ENCODE data around the gene DLL1.

DLL1 gene

GRCh38 chr6:170291271-170292110 is 613 bp upstream of the DLL1 start:
- Histone ChIP-seq H3K4me2 (ENCODE audit: insufficient read depth, low read length, poor library complexity, severe bottlenecking) (peak overlapping the region; percentile 96), H3K14ac (ENCODE audit: low read length) (peak overlapping the region; percentile 49), H2BK5ac (ENCODE audit: low read length) (peak overlapping the region; percentile 95), H3K9ac (ENCODE audit: low read depth, low read length, poor library complexity) (peak overlapping the region; percentile 88), H2AK5ac (ENCODE audit: low read depth, low read length) (peak overlapping the region; percentile 65), H3K18ac (ENCODE audit: low read length) (peak overlapping the region; percentile 97), H2AFZ (ENCODE audit: low read length) (peak overlapping the region; percentile 95), H2BK12ac (ENCODE audit: low read length) (peak overlapping the region; percentile 64), H3K27ac (replicated peaks; ENCODE audit: low read length) (peak overlapping the region; percentile 97), H3K4me3 (ENCODE audit: low read length in 2 of 2) (peak overlapping the region; percentile 80 to 82), H3K79me1 (ENCODE audit: low read depth, low read length) (peaks cover 6% of the 10 kb centered on the region), H3K23ac (ENCODE audit: low read depth, low read length, poor library complexity) (peak overlapping the region; percentile 31), H3K9me3 (replicated peaks in 1 of 2; ENCODE audit: control insufficient read depth in 2 of 2, insufficient read depth in 1 of 2, low read depth in 1 of 2, low read length in 2 of 2) (peaks cover 1 to 2% of the 10 kb centered on the region in 2 donors), H2BK120ac (ENCODE audit: low read depth, low read length) (peak overlapping the region; percentile 43), H3K36me3 (replicated peaks in 1 of 2; ENCODE audit: control insufficient read depth in 2 of 2, insufficient read depth in 2 of 2, low read length in 2 of 2) (peaks cover 17% of the 10 kb centered on the region in 2 donors), H3K4ac (ENCODE audit: low read length) (no peak overlapping the region), H4K8ac (ENCODE audit: low read depth, low read length) (no peak overlapping the region), H3K27me3 (ENCODE audit: control insufficient read depth in 3 of 3, insufficient read depth in 3 of 3, low read depth in 1 of 3, low read length in 3 of 3) (peaks cover 0 to 48% (median 5%) of the 10 kb centered on the region in 3 experiments), H3K4me1 (ENCODE audit: control insufficient read depth in 2 of 2, insufficient read depth in 1 of 2, low read depth in 1 of 2, low read length in 2 of 2) (peaks cover 41 to 61% of the 10 kb centered on the region in 2 donors), H4K91ac (ENCODE audit: low read depth, low read length, poor library complexity) (no peak overlapping the region), H2BK15ac (ENCODE audit: low read length) (peak overlapping the region; percentile 49)
- WGBS, 2 donors (ENCODE audit: extremely low coverage in 2 of 2, insufficient read length in 2 of 2, insufficient replicate concordance in 1 of 2), result no CpG with 5 or more reads among the region's 87 CpGs
- DNase-seq (ENCODE audit: low spot score), result peak; percentile 91

DNA sequence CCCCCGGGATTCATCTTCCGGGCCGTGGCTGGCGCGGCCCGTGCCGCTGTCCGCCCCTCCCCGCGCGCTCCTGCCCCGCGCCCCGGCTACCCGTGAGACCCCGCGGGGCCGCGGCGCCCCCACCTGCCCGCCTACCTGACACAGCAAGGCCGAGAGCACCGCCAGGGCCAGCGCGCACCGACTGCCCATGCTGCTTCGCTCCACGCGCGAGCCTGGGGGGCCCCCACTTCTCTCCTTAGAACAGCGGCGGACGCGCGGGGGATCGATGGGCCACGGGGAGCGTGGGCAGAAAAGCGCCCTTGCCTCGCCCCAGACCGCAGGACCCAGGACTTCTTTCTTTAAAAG is 955 bp downstream of the DLL1 start:
- Histone ChIP-seq H3K79me1 (ENCODE audit: low read depth, low read length) (peaks cover 10% of the 10 kb centered on the region), H2BK5ac (ENCODE audit: low read length) (peak overlapping the region; percentile 95), H3K27me3 (ENCODE audit: control insufficient read depth in 3 of 3, insufficient read depth in 3 of 3, low read depth in 1 of 3, low read length in 3 of 3) (peaks cover 0 to 42% (median 1%) of the 10 kb centered on the region in 3 experiments), H2BK120ac (ENCODE audit: low read depth, low read length) (no peak overlapping the region), H3K14ac (ENCODE audit: low read length) (peak overlapping the region; percentile 91), H4K91ac (ENCODE audit: low read depth, low read length, poor library complexity) (no peak overlapping the region), H2AK5ac (ENCODE audit: low read depth, low read length) (peak overlapping the region; percentile 71), H3K4ac (ENCODE audit: low read length) (no peak overlapping the region), H2BK15ac (ENCODE audit: low read length) (no peak overlapping the region), H3K4me2 (ENCODE audit: insufficient read depth, low read length, poor library complexity, severe bottlenecking) (peak overlapping the region; percentile 78), H4K8ac (ENCODE audit: low read depth, low read length) (no peak overlapping the region), H3K18ac (ENCODE audit: low read length) (peak overlapping the region; percentile 98), H2BK12ac (ENCODE audit: low read length) (no peak overlapping the region), H3K27ac (replicated peaks; ENCODE audit: low read length) (peak overlapping the region; percentile 80), H3K9ac (ENCODE audit: low read depth, low read length, poor library complexity) (peak overlapping the region; percentile 99), H3K36me3 (replicated peaks in 1 of 2; ENCODE audit: control insufficient read depth in 2 of 2, insufficient read depth in 2 of 2, low read length in 2 of 2) (peaks cover 27 to 29% of the 10 kb centered on the region in 2 donors), H3K4me1 (ENCODE audit: control insufficient read depth in 2 of 2, insufficient read depth in 1 of 2, low read depth in 1 of 2, low read length in 2 of 2) (peaks cover 45 to 71% of the 10 kb centered on the region in 2 donors), H2AFZ (ENCODE audit: low read length) (peak overlapping the region; percentile 74), H3K9me3 (replicated peaks in 1 of 2; ENCODE audit: control insufficient read depth in 2 of 2, insufficient read depth in 1 of 2, low read depth in 1 of 2, low read length in 2 of 2) (peaks cover under 1 to 2% of the 10 kb centered on the region in 2 donors), H3K4me3 (ENCODE audit: low read length in 2 of 2) (peak overlapping the region; percentile 82 to 98), H3K23ac (ENCODE audit: low read depth, low read length, poor library complexity) (peak overlapping the region; percentile 92)
- no peak for DNase-seq (ENCODE audit: low spot score)
- WGBS, 2 donors (ENCODE audit: extremely low coverage in 2 of 2, insufficient read length in 2 of 2, insufficient replicate concordance in 1 of 2), result no CpG with 5 or more reads among the region's 41 CpGs

- no peak overlapping the region for H3K27ac ChIP-seq (replicated peaks; ENCODE audit: low read length)
- no peak overlapping the region for H2BK12ac ChIP-seq (ENCODE audit: low read length)
- H2BK15ac ChIP-seq (ENCODE audit: low read length), result no peak overlapping the region
- peaks cover 0 to 37% (median 0%) of the 10 kb centered on the region in 3 experiments for H3K27me3 ChIP-seq (ENCODE audit: control insufficient read depth in 3 of 3, insufficient read depth in 3 of 3, low read depth in 1 of 3, low read length in 3 of 3)
- H3K4me1 ChIP-seq (ENCODE audit: control insufficient read depth in 2 of 2, insufficient read depth in 1 of 2, low read depth in 1 of 2, low read length in 2 of 2), result peaks cover 39 to 65% of the 10 kb centered on the region in 2 donors
- no peak overlapping the region for H3K4ac ChIP-seq (ENCODE audit: low read length)
- no CpG with 5 or more reads among the region's 85 CpGs for WGBS, 2 donors (ENCODE audit: extremely low coverage in 2 of 2, insufficient read length in 2 of 2, insufficient replicate concordance in 1 of 2)
- no peak for DNase-seq (ENCODE audit: low spot score)
- peak overlapping the region; percentile 98 for H3K18ac ChIP-seq (ENCODE audit: low read length)
- no peak overlapping the region for H4K8ac ChIP-seq (ENCODE audit: low read depth, low read length)
- peak overlapping the region; percentile 82 to 98 for H3K4me3 ChIP-seq (ENCODE audit: low read length in 2 of 2)
- H2BK120ac ChIP-seq (ENCODE audit: low read depth, low read length), result peak overlapping the region; percentile 14
- H2AFZ ChIP-seq (ENCODE audit: low read length), result peak overlapping the region; percentile 74
- peak overlapping the region; percentile 78 for H3K4me2 ChIP-seq (ENCODE audit: insufficient read depth, low read length, poor library complexity, severe bottlenecking)
- H3K9ac ChIP-seq (ENCODE audit: low read depth, low read length, poor library complexity), result peak overlapping the region; percentile 99
- no peak overlapping the region for H4K91ac ChIP-seq (ENCODE audit: low read depth, low read length, poor library complexity)
- H3K23ac ChIP-seq (ENCODE audit: low read depth, low read length, poor library complexity), result peak overlapping the region; percentile 96
- peaks cover 11% of the 10 kb centered on the region for H3K79me1 ChIP-seq (ENCODE audit: low read depth, low read length)
- H2AK5ac ChIP-seq (ENCODE audit: low read depth, low read length), result peak overlapping the region; percentile 71
- peak overlapping the region; percentile 97 for H3K14ac ChIP-seq (ENCODE audit: low read length)
- H3K36me3 ChIP-seq (replicated peaks in 1 of 2; ENCODE audit: control insufficient read depth in 2 of 2, insufficient read depth in 2 of 2, low read length in 2 of 2), result peaks cover 32 to 35% of the 10 kb centered on the region in 2 donors
- H3K9me3 ChIP-seq (replicated peaks in 1 of 2; ENCODE audit: control insufficient read depth in 2 of 2, insufficient read depth in 1 of 2, low read depth in 1 of 2, low read length in 2 of 2), result peaks cover 0 to 2% of the 10 kb centered on the region in 2 donors
- peak overlapping the region; percentile 95 for H2BK5ac ChIP-seq (ENCODE audit: low read length)
Observed at GRCh38 chr6:170289180-170289931, 1.5 kb downstream of the DLL1 start.

GRCh38 chr6:170288852-170289179 is 2.1 kb downstream of the DLL1 start:
- no CpG with 5 or more reads among the region's 16 CpGs for WGBS, 2 donors (ENCODE audit: extremely low coverage in 2 of 2, insufficient read length in 2 of 2, insufficient replicate concordance in 1 of 2)
- Histone ChIP-seq H2AK5ac (ENCODE audit: low read depth, low read length) (no peak overlapping the region), H3K9me3 (replicated peaks in 1 of 2; ENCODE audit: control insufficient read depth in 2 of 2, insufficient read depth in 1 of 2, low read depth in 1 of 2, low read length in 2 of 2) (peaks cover 0 to 2% of the 10 kb centered on the region in 2 donors), H3K23ac (ENCODE audit: low read depth, low read length, poor library complexity) (peak overlapping the region; percentile 9), H3K27ac (replicated peaks; ENCODE audit: low read length) (no peak overlapping the region), H3K4ac (ENCODE audit: low read length) (no peak overlapping the region), H2BK15ac (ENCODE audit: low read length) (no peak overlapping the region), H3K14ac (ENCODE audit: low read length) (no peak overlapping the region), H3K79me1 (ENCODE audit: low read depth, low read length) (peaks cover 11% of the 10 kb centered on the region), H3K4me3 (ENCODE audit: low read length in 2 of 2) (peak overlapping the region; percentile 82 to 98), H2BK120ac (ENCODE audit: low read depth, low read length) (no peak overlapping the region), H2AFZ (ENCODE audit: low read length) (no peak overlapping the region), H3K9ac (ENCODE audit: low read depth, low read length, poor library complexity) (peak overlapping the region; percentile 99), H3K4me2 (ENCODE audit: insufficient read depth, low read length, poor library complexity, severe bottlenecking) (peak overlapping the region; percentile 78), H3K36me3 (replicated peaks in 1 of 2; ENCODE audit: control insufficient read depth in 2 of 2, insufficient read depth in 2 of 2, low read length in 2 of 2) (peaks cover 37 to 40% of the 10 kb centered on the region in 2 donors), H2BK12ac (ENCODE audit: low read length) (no peak overlapping the region), H4K91ac (ENCODE audit: low read depth, low read length, poor library complexity) (no peak overlapping the region), H4K8ac (ENCODE audit: low read depth, low read length) (no peak overlapping the region), H3K4me1 (ENCODE audit: control insufficient read depth in 2 of 2, insufficient read depth in 1 of 2, low read depth in 1 of 2, low read length in 2 of 2) (peaks cover 34 to 60% of the 10 kb centered on the region in 2 donors), H3K27me3 (ENCODE audit: control insufficient read depth in 3 of 3, insufficient read depth in 3 of 3, low read depth in 1 of 3, low read length in 3 of 3) (peaks cover 0 to 31% (median 0%) of the 10 kb centered on the region in 3 experiments), H2BK5ac (ENCODE audit: low read length) (no peak overlapping the region), H3K18ac (ENCODE audit: low read length) (peak overlapping the region; percentile 98)
- DNase-seq (ENCODE audit: low spot score), result no peak
